HUES64 (cell line): ENCODE results near the gene NR4A3.
"Not testable (repeated sequence)": the region's sequence is repeated elsewhere in the genome, so short reads cannot be mapped to it uniquely, and the experiment has no call there.

Experiments used
- H3K27ac ChIP-seq: 2 replicates; pipeline ENCODE4 v1.7.0; 2013; ENCODE audit warnings: low read depth, low read length, inconsistent platforms
- H3K27me3 ChIP-seq: 2 replicates; pipeline ENCODE4 v1.6.1; 2013; ENCODE audit warnings: mild to moderate bottlenecking, low read length; ENCODE audit not compliant: insufficient read depth
- H3K36me3 ChIP-seq: 2 replicates; pipeline ENCODE4 v1.6.1; 2013; ENCODE audit warnings: mild to moderate bottlenecking, low read length; ENCODE audit not compliant: insufficient read depth
- H3K4me1 ChIP-seq: 2 replicates; pipeline ENCODE4 v1.6.1; 2013; ENCODE audit warnings: mild to moderate bottlenecking, low read length, moderate library complexity; ENCODE audit not compliant: insufficient read depth
- H3K4me3 ChIP-seq: 2 replicates; pipeline ENCODE4 v1.5.1; 2013; ENCODE audit warnings: mild to moderate bottlenecking, low read length, moderate library complexity
- H3K9ac ChIP-seq: 2 replicates; pipeline ENCODE4 v1.6.1; 2013; ENCODE audit warnings: mild to moderate bottlenecking, low read depth, low read length
- H3K9me3 ChIP-seq: 2 replicates; pipeline ENCODE4 v1.6.1; 2013; ENCODE audit warnings: low read depth, low read length; ENCODE audit not compliant: insufficient read depth
- WGBS: fragments of 150-250, 120-280 bp; methylation state at CpG from one replicate; pipeline ENCODE4 v1.1.7; 2013; ENCODE audit warnings: missing lambda C conversion rate; 5-methylcytosine and 5-hydroxymethylcytosine counted together

The NR4A3 gene

DNA sequence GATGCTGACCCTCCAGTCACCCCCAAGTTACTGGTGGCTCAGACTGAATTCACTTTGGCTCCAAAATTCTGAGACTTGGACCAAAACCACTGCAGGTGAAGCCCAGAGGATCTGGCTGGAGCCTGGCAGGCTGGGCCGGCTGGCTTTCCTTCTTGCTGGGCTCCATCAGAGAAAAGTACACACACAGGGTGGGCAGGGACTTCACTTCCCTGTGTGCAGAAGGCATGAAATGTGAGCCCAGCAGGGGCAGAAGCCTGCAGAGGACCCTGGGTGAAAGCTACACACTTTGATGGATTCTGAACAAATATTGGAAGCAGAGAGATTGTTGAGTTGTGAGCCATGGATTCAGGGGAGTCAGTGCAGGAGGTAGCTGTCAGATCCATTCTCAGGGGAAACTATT is 18.4 kb downstream of the NR4A3 start:
- H3K4me3 ChIP-seq: no peak overlapping the region
- H3K4me1 ChIP-seq: no peaks in the 10 kb centered on the region
- H3K27ac ChIP-seq: no peak overlapping the region
- H3K9ac ChIP-seq: no peak overlapping the region
- 80% methylated on average over 1 of the region's 1 CpG for WGBS
- H3K9me3 ChIP-seq: no peaks in the 10 kb centered on the region
- H3K36me3 ChIP-seq: no peaks in the 10 kb centered on the region
- no peaks in the 10 kb centered on the region for H3K27me3 ChIP-seq

DNA sequence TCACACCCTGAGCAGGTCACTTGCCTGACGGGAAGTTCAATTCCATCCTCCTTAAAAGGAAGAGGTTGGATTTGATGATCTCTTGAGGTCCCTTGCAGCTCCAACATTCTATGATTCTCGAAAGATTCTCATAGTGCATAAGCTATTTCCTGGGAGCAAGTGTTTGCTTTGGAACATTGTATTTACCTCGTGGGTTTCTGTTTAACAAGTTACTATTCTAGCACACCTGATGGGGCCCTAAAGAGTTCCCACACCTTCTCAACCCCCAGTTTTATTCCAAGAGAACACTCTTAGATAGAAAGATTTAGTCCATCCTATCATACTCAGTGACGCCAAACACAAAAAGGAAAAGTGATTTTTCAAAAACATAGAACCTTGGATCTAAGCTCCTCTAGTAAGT is 23.4 kb downstream of the NR4A3 start:
- Histone ChIP-seq H3K27me3 (no peaks in the 10 kb centered on the region), H3K4me3 (no peak overlapping the region), H3K9ac (no peak overlapping the region), H3K4me1 (no peaks in the 10 kb centered on the region), H3K27ac (no peak overlapping the region), H3K36me3 (no peaks in the 10 kb centered on the region), H3K9me3 (no peaks in the 10 kb centered on the region)
- WGBS: 91% methylated on average over 4 of the region's 4 CpGs

DNA sequence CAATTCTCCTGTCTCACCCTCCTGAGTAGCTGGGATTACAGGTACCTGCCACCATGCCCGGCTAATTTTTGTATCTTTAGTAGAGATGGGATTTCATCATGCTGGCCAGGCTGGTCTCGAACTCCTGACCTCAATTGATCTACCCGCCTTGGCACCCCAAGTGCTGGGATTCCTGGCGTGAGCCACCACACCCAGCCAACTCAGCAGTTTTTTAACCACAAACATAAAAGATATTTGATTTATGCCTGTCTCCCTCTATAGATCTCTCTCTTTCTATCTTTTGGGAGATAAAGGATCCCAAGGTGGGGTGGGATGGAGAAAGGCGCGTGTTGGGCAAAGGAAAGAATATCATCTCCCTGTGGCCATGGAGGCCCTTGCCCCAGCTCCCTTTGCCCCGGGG is 26.8 kb downstream of the NR4A3 start:
- H3K27me3 ChIP-seq: no peaks in the 10 kb centered on the region
- no peaks in the 10 kb centered on the region for H3K9me3 ChIP-seq
- no peaks in the 10 kb centered on the region for H3K36me3 ChIP-seq
- H3K4me1 ChIP-seq: no peaks in the 10 kb centered on the region
- no peak overlapping the region for H3K27ac ChIP-seq
- no peak overlapping the region for H3K9ac ChIP-seq
- no peak overlapping the region for H3K4me3 ChIP-seq
- 89% methylated on average over 7 of the region's 7 CpGs for WGBS

DNA sequence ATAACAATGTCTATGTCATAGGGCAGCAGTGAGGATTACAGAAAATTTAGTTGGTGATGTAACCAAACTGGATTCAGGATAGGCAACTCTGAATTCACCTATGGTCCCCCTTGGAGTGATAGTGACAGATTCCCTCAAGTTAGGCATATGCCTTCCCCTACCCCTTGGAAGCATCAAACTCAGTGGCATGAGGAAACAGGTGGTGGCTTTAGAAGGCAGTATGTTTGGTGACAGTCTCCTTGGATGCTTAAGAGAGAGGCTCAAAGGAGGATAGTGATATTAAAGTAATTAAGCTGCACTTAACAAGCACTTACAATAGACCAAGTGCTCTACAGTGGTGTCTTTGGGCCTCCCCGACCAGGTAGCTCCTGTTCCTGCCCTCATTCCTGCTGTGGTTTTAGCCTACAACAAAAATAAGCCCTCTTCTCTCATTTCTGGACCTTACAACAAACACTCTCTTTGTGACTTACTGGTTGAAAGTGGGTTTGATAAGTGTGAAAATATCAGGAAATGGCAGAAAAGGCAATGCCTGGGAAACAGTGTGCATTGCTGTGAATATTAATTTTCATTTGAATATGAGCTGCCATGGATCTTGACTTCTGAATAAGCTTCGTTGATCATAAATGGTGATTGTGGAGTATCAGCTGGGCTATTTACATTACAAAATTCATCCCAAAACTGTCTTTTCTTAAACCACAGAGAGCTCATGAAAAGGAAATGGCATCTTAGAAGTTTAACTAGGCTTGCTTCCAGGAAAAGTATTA is 29.2 kb downstream of the NR4A3 start:
- Histone ChIP-seq H3K4me3 (no peak overlapping the region), H3K27me3 (no peaks in the 10 kb centered on the region), H3K36me3 (no peaks in the 10 kb centered on the region), H3K9me3 (no peaks in the 10 kb centered on the region), H3K27ac (no peak overlapping the region), H3K4me1 (no peaks in the 10 kb centered on the region), H3K9ac (no peak overlapping the region)
- WGBS: 82% methylated on average over 1 of the region's 2 CpGs

DNA sequence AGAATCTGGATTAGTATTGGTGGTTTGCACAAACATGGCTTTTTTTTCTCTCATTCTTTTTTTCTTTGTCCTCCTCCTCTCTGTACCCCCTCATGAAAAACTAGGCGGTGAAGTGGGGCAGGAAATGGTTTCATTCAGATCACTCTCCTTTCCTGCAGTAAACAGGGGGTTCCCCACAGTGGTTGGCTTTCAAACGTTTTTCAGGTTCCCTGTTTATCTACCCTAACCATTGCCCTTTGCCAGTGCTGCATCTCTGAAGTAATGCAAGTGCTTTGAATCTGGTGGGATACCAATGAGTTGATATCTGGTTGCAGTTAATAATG is 29.8 kb downstream of the NR4A3 start:
- no peak overlapping the region for H3K27ac ChIP-seq
- no peaks in the 10 kb centered on the region for H3K36me3 ChIP-seq
- WGBS: 85% methylated on average over 2 of the region's 2 CpGs
- H3K4me3 ChIP-seq: no peak overlapping the region
- H3K4me1 ChIP-seq: no peaks in the 10 kb centered on the region
- H3K27me3 ChIP-seq: no peaks in the 10 kb centered on the region
- H3K9ac ChIP-seq: no peak overlapping the region
- H3K9me3 ChIP-seq: no peaks in the 10 kb centered on the region

DNA sequence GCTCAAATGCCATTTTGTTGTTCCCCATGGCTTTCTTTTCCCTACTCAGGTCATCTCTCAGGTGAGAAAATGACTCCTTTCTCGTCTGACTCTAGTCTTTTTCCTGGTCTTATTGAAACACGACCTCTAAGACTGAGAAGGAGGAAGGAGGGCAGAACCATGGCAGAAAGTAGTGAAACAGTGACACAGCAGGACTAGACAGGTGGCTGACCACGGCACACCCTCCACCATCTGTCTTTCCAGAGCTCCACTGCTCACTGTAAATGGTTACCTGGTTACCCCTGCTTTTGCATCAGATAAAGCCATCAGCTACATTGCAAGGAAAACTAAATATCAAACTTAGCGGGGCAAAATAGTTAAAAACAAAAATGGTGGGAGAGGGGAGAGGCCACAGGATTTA is 30.9 kb downstream of the NR4A3 start:
- no peaks in the 10 kb centered on the region for H3K9me3 ChIP-seq
- H3K27me3 ChIP-seq: no peaks in the 10 kb centered on the region
- H3K27ac ChIP-seq: no peak overlapping the region
- H3K9ac ChIP-seq: no peak overlapping the region
- no peaks in the 10 kb centered on the region for H3K36me3 ChIP-seq
- 91% methylated on average over 4 of the region's 4 CpGs for WGBS
- H3K4me1 ChIP-seq: no peaks in the 10 kb centered on the region
- H3K4me3 ChIP-seq: no peak overlapping the region

DNA sequence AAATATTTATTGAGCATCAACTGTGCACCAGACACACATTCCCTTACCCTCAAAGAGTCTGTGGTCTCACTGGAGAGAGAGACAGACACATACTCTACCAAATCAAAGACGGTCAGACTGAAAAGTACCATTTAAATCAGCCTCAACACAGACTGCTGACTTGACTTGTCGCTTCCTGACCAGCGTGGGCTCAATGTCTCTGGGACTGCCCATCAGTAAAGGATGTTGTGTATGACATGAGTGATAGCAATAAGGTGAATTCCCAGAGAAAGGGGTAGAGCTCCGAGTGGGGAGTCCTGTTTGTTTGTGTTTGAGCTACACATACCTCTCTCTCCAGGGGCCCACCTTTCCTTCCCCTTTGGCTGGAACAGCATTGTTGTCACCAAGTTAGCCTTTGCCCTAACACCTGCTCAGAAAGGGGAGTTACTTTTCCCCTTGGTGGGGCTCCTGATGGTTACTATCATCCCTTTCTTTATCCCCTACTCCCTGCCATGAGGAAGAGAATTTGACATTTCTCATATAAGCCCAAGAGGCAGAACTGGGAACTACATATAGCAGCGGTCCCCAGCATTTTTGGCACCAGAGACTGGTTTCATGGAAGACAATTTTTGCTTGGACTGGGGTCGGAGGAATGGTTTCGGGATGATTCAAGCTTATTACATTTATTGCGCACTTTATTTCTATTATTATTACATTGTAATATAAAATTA is 33.9 kb downstream of the NR4A3 start:
- H3K9ac ChIP-seq: no peak overlapping the region
- H3K4me1 ChIP-seq: peaks cover 14% of the 10 kb centered on the region
- no peaks in the 10 kb centered on the region for H3K27me3 ChIP-seq
- no peak overlapping the region for H3K27ac ChIP-seq
- 89% methylated on average over 6 of the region's 8 CpGs for WGBS
- no peak overlapping the region for H3K4me3 ChIP-seq
- H3K9me3 ChIP-seq: no peaks in the 10 kb centered on the region
- H3K36me3 ChIP-seq: no peaks in the 10 kb centered on the region

DNA sequence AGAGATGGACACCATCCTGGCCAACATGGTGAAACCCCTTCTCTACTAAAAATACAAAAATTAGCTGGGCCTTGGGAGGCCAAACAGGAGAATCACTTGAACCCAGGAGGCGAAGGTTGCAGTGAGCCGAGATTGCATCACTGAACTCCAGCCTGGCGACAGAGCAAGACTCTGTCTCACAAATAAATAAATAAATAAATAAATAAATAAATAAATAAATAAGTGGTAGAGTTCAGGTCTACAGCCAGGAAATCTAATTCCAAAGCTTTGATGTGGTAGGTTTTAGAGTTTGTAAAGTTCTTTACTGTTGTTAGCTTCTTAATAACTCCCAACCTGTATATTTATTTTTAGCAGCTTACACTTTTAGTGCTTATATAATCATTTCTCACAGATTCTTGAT is 35.9 kb downstream of the NR4A3 start:
- H3K4me3 ChIP-seq, H3K27me3 ChIP-seq, H3K9me3 ChIP-seq, H3K27ac ChIP-seq, H3K36me3 ChIP-seq, H3K9ac ChIP-seq: not testable (repeated sequence)
- 92% methylated on average over 2 of the region's 3 CpGs for WGBS
- peaks cover 14% of the 10 kb centered on the region for H3K4me1 ChIP-seq

DNA sequence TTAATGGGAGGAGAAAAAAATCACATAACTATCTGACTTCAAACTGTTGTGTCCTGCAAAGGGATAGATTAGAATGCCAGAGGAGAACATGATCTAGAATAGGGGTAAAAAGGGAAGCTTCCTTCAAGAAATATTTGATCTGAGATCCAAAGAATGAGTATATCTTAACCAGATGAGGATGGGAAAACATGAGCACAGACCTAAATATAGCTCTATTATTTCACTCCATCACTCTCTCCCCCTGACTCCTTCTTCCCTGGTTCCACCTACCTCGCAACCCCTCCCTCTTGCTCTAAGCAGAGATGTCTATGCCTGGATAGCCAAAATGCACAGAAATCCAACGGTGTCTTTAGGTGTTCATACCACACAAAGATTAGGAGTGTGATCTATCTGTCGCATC is 36.4 kb downstream of the NR4A3 start:
- Histone ChIP-seq H3K4me1 (peaks cover 14% of the 10 kb centered on the region), H3K9me3 (no peaks in the 10 kb centered on the region), H3K36me3 (no peaks in the 10 kb centered on the region), H3K27ac (no peak overlapping the region), H3K27me3 (no peaks in the 10 kb centered on the region), H3K4me3 (no peak overlapping the region), H3K9ac (no peak overlapping the region)
- 94% methylated on average over 3 of the region's 3 CpGs for WGBS

DNA sequence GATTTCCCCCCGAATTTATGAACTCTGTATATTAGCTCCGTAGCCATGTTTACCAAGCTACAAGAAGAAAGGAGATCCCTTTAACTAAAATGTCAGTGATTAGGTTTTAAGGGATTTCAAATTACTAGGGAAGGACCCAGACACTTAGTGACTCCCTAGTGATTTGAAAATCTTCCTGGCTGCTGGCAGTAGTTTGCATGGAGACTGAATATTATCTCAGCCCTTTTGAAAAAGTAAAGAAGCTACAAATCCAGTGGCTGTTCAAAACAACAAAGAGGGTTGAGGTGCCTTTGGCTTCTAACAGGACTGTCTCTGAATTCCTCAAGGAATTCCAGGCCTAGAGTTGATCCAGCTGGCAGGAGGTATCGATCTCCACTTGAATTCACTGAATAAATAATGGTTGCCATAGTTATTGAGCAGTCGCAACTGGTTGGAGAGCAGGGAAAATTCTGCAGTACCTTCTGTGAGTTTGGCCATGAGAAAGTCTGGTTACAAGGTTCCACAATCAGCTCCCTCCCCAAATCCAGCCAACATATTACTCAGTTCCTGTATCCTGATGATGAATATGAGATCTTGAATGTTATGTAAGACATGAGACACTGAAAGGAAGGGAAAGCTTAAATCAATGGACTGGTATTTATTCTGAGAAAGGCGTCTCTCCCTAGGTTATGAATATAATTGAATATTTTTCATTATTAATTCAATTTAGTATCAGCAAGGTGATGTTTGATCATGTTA is 37.7 kb downstream of the NR4A3 start:
- no peak overlapping the region for H3K4me3 ChIP-seq
- H3K27ac ChIP-seq: peak overlapping the region; percentile 25; the same call in 1 of the 2 replicates
- no peaks in the 10 kb centered on the region for H3K36me3 ChIP-seq
- no peak overlapping the region for H3K9ac ChIP-seq
- H3K9me3 ChIP-seq: no peaks in the 10 kb centered on the region
- WGBS: 80% methylated on average over 4 of the region's 5 CpGs
- H3K4me1 ChIP-seq: peaks cover 14% of the 10 kb centered on the region
- no peaks in the 10 kb centered on the region for H3K27me3 ChIP-seq

DNA sequence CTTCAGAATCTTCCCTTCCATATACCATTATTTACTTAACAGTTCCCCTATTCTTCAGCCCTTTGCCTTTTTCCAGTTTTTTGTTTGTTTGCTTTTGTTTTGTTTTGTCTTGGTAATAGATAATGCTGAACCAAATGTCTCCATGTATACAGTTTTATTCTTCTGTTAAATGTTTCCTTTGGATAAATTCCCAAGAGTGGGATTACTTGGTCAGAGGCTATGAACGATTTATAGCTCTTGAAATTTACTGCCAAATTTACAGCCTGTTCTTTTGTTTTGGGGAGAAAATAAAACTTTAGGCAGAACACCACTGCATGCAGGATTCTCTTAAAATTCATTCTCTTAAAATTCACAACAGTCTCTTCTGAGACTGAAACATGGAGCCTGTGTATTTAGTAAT is 38.6 kb downstream of the NR4A3 start:
- H3K9ac ChIP-seq: no peak overlapping the region

More for the DNA sequence above, 38.6 kb downstream of the NR4A3 start:
- Histone ChIP-seq H3K9me3 (no peaks in the 10 kb centered on the region), H3K4me3 (no peak overlapping the region), H3K36me3 (no peaks in the 10 kb centered on the region), H3K27me3 (no peaks in the 10 kb centered on the region), H3K4me1 (peaks cover 14% of the 10 kb centered on the region), H3K27ac (no peak overlapping the region)
- WGBS: 100% methylated on average over 1 of the region's 1 CpG
